ENCODE data around the gene NRXN3.

GRCh38 chr14:79179985-79180384, 1009.8 kb downstream of the NRXN3 start:
- TF ChIP-seq CTCF (IDR thresholded peaks at IDR 0.05; ENCODE audit: insufficient read depth, low read length, poor library complexity, severe bottlenecking), result no peak
- no peak for TF ChIP-seq EZH2phosphoT487 (conservative IDR thresholded peaks at IDR 0.05; ENCODE audit: low read length)
